ENCODE results near the gene KIAA1217.

DNA sequence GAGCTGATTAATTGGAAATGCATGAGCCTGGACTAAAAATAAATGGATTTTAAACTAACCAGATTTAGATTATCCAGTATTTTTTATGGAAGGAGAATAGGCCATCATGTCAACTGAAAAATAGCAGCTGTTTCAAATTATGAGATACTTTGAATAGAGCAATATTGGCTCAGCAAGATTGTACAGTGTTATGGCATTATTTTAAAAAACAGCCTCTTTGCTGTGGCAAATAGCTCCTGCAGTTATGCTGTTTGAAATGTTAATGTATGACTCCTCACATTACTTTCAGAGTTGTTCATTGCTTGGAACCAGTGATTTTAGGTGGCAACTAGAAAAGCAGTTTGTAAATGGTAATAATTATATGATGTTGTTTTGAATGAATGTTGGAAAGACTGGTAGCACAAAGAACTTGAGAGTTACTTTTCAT, 244.5 kb downstream of the KIAA1217 start:
- TF ChIP-seq, protein P1, sequence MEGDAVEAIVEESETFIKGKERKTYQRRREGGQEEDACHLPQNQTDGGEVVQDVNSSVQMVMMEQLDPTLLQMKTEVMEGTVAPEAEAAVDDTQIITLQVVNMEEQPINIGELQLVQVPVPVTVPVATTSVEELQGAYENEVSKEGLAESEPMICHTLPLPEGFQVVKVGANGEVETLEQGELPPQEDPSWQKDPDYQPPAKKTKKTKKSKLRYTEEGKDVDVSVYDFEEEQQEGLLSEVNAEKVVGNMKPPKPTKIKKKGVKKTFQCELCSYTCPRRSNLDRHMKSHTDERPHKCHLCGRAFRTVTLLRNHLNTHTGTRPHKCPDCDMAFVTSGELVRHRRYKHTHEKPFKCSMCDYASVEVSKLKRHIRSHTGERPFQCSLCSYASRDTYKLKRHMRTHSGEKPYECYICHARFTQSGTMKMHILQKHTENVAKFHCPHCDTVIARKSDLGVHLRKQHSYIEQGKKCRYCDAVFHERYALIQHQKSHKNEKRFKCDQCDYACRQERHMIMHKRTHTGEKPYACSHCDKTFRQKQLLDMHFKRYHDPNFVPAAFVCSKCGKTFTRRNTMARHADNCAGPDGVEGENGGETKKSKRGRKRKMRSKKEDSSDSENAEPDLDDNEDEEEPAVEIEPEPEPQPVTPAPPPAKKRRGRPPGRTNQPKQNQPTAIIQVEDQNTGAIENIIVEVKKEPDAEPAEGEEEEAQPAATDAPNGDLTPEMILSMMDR (IDR thresholded peaks at IDR 0.05), result no peak
- TF ChIP-seq POLR2A (IDR thresholded peaks at IDR 0.05), result no peak

All from thyroid gland (tissue), 4 donors.